Neural cell (in vitro differentiated cells): Measurements from ENCODE around the gene RAB27A. TPM values are rescaled to one million over a fixed set of nuclear protein-coding genes. Genes with fewer than 3 reads are reported as not detected.

Experiments used
- H2AFZ ChIP-seq: fragments of 200-600, 300-800 bp; sonication (generic), shearing (Covaris generic); 2 replicates; pipeline ENCODE4 v1.6.0; 2014; ENCODE audit warnings: low read depth, mild to moderate bottlenecking, antibody characterized with exemption, low read length, moderate library complexity
- H3F3A ChIP-seq: fragments of 200-600 bp; shearing (Covaris generic); 2 replicates; pipeline ENCODE4 v1.6.1; 2016; ENCODE audit warnings: mild to moderate bottlenecking, moderate library complexity, mixed read lengths, antibody characterized with exemption, low read length; ENCODE audit not compliant: insufficient read depth, poor library complexity, severe bottlenecking
- H3K27ac ChIP-seq: fragments of 200-600, 300-800 bp; sonication (generic), shearing (Covaris generic); 2 replicates; pipeline ENCODE4 v1.5.1; 2014; ENCODE audit warnings: mild to moderate bottlenecking, low read length, moderate library complexity
- H3K27me3 ChIP-seq: fragments of 300-800, 200-600 bp; sonication (generic), shearing (Covaris generic); 2 replicates; pipeline ENCODE4 v1.6.0; 2014; ENCODE audit warnings: mild to moderate bottlenecking, low read depth, low read length, moderate library complexity; ENCODE audit not compliant: insufficient read depth
- H3K36me3 ChIP-seq: fragments of 300-800, 200-600 bp; sonication (generic), shearing (Covaris generic); 2 replicates; pipeline ENCODE4 v1.5.1; 2014; ENCODE audit warnings: mild to moderate bottlenecking, antibody characterized with exemption, low read length, moderate library complexity; ENCODE audit not compliant: insufficient read depth
- H3K4me2 ChIP-seq: fragments of 300-800, 200-600 bp; sonication (generic), shearing (Covaris generic); 2 replicates; pipeline ENCODE4 v1.6.0; 2014; ENCODE audit warnings: mild to moderate bottlenecking, low read length
- H3K4me3 ChIP-seq: fragments of 300-800, 200-600 bp; sonication (generic), shearing (Covaris generic); 2 replicates; pipeline ENCODE4 v1.5.1; 2014; ENCODE audit warnings: mild to moderate bottlenecking, low read length, moderate library complexity
- H3K79me2 ChIP-seq: fragments of 200-600 bp; shearing (Covaris generic); replicated peaks from 2 replicates; pipeline ENCODE4 v1.6.0; 2014; ENCODE audit warnings: mild to moderate bottlenecking, low read length, moderate library complexity; ENCODE audit not compliant: insufficient read depth
- H3K9ac ChIP-seq: fragments of 300-800, 200-600 bp; sonication (generic), shearing (Covaris generic); 2 replicates; pipeline ENCODE4 v1.6.1; 2016; ENCODE audit warnings: mild to moderate bottlenecking, low read length, mixed read lengths
- H3K9me2 ChIP-seq: fragments of 200-600 bp; shearing (Covaris generic); 2 replicates; pipeline ENCODE4 v1.6.1; 2016; ENCODE audit warnings: mild to moderate bottlenecking, low read length, mixed read lengths; ENCODE audit not compliant: insufficient read depth
- H3K9me3 ChIP-seq: fragments of 200-600, 300-800 bp; sonication (generic), shearing (Covaris generic); 2 replicates; pipeline ENCODE4 v1.6.1; 2016; ENCODE audit warnings: mild to moderate bottlenecking, mixed run types, low read length, moderate library complexity, mixed read lengths
- H4K20me1 ChIP-seq: fragments of 200-600 bp; shearing (Covaris generic); 2 replicates; pipeline ENCODE4 v1.6.1; 2016; ENCODE audit warnings: mild to moderate bottlenecking, mixed run types; ENCODE audit not compliant: insufficient read depth
- EP300 ChIP-seq: fragments of 450-650 bp; conservative IDR thresholded peaks from 2 replicates; pipeline ENCODE4 v1.6.1; 2014; ENCODE audit warnings: antibody characterized with exemption, mild to moderate bottlenecking, moderate library complexity; ENCODE audit not compliant: poor library complexity, severe bottlenecking
- EZH2 ChIP-seq: fragments of 200-600, 300-800 bp; shearing (Covaris generic), sonication (generic); IDR thresholded peaks from 2 replicates; pipeline ENCODE4 v1.6.1; 2014; ENCODE audit warnings: antibody characterized with exemption, low read length, borderline replicate concordance, mild to moderate bottlenecking; ENCODE audit not compliant: insufficient read depth, poor library complexity, severe bottlenecking
- MXI1 ChIP-seq: fragments of 450-650 bp; conservative IDR thresholded peaks from 2 replicates; pipeline ENCODE4 v1.6.1; 2014; ENCODE audit warnings: antibody characterized with exemption, mild to moderate bottlenecking; ENCODE audit not compliant: poor library complexity, severe bottlenecking
- POLR2AphosphoS5 ChIP-seq: IDR thresholded peaks from 2 replicates; pipeline ENCODE4 v1.6.1; 2012
- RAD21 ChIP-seq: fragments of 450-650 bp; conservative IDR thresholded peaks from 2 replicates; pipeline ENCODE4 v1.6.1; 2014; ENCODE audit warnings: antibody characterized with exemption, mild to moderate bottlenecking, moderate library complexity
- SMC3 ChIP-seq: fragments of 450-650 bp; conservative IDR thresholded peaks from 2 replicates; pipeline ENCODE4 v1.6.1; 2014; ENCODE audit warnings: antibody characterized with exemption, mild to moderate bottlenecking, moderate library complexity; ENCODE audit not compliant: poor library complexity
- TAF1 ChIP-seq: IDR thresholded peaks from 2 replicates; pipeline ENCODE4 v1.6.1; 2012; ENCODE audit warnings: low read depth
- polyA plus RNA-seq: library from polyadenylated mRNA; depleted of rRNA; stranded (reverse); fragments of >200 nt; gene quantifications from 2 replicates; pipeline ENCODE4 v1.2.3, GENCODE V29; 2014
- TF ChIP-seq, protein P1 (sequence below): fragments of 450-650 bp; IDR thresholded peaks from 2 replicates; pipeline ENCODE4 v1.5.1; 2014; ENCODE audit warnings: antibody characterized with exemption, mild to moderate bottlenecking, moderate library complexity; ENCODE audit not compliant: poor library complexity, severe bottlenecking
- TF ChIP-seq, protein P2 (sequence below): IDR thresholded peaks from 2 replicates; pipeline ENCODE4 v1.6.1; 2012; ENCODE audit warnings: borderline replicate concordance

The RAB27A gene
- polyA plus RNA-seq, 1 donor from 2014 or later = 3.7 TPM

DNA sequence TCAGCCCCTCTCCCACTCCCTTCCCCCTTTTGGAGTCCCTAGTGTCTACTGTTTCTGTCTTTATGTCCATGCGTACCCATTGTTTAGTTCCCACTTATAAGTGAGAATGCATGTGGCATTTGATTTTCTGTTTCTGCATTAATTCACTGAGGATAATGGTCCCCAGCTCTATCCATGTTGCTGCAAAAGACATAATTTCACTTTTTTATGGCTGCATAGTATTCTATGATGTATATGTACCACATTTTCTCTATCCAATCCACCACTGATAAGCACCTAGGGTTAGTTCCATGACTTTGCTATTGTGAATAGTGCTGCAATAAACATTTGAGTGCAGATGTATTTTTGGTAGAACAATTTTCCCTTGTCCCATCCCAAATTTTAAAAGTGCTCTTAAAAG, 58.7 kb downstream of the RAB27A start:
- Histone ChIP-seq H3K79me2 (no peaks in the 10 kb centered on the region), H4K20me1 (no peaks in the 10 kb centered on the region), H3K4me2 (no peak overlapping the region)

DNA sequence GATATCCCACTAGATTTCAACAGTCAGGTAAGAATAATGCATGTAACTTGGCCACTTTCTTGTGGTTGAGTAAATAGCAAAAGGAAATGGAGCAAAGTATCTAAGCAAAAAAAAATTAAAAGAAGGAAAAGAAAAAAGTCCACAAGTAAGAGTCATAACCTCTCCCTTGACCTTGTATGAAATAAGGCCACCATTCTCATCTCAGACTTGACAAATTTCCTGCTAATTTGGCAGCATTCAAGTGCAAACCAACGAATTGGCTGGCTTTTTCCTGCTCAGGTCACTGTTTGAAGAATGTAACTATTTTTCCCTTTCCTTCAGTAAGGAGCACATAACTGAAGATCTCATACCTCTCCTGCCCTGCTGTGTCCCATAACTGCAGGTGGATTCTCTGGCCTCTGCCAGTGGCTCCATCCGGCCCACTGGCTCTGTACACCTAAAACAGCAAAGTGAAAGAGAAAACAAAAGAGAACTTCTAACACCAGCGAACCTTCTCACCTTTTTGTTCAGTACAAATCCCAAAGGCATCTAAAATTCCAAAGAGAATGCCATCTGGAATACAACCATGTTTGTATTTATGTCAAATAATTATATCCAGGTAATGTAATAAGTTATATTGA, 59.5 kb downstream of the RAB27A start:
- Histone ChIP-seq H3K9ac (no peak overlapping the region), H4K20me1 (no peaks in the 10 kb centered on the region), H3K4me3 (no peak overlapping the region), H3F3A (no peaks in the 10 kb centered on the region), H3K27me3 (no peaks in the 10 kb centered on the region), H3K9me3 (no peaks in the 10 kb centered on the region), H2AFZ (no peak overlapping the region), H3K9me2 (no peaks in the 10 kb centered on the region), H3K27ac (no peak overlapping the region), H3K79me2 (no peaks in the 10 kb centered on the region), H3K4me2 (no peak overlapping the region), H3K36me3 (no peaks in the 10 kb centered on the region)
- TF ChIP-seq EP300 (no peak), EZH2 (no peak), TAF1 (no peak)

More for the DNA sequence above, 58.7 kb downstream of the RAB27A start:
- Histone ChIP-seq H3K9me3 (no peaks in the 10 kb centered on the region), H3F3A (no peaks in the 10 kb centered on the region), H3K27me3 (no peaks in the 10 kb centered on the region), H3K9me2 (no peaks in the 10 kb centered on the region), H2AFZ (no peak overlapping the region), H3K4me3 (no peak overlapping the region), H3K27ac (no peak overlapping the region), H3K9ac (no peak overlapping the region), H3K36me3 (no peaks in the 10 kb centered on the region)
- TF ChIP-seq MXI1 (no peak), POLR2AphosphoS5 (no peak), SMC3 (no peak), EP300 (no peak), TAF1 (no peak), RAD21 (no peak), EZH2 (no peak)
- TF ChIP-seq, protein P1, sequence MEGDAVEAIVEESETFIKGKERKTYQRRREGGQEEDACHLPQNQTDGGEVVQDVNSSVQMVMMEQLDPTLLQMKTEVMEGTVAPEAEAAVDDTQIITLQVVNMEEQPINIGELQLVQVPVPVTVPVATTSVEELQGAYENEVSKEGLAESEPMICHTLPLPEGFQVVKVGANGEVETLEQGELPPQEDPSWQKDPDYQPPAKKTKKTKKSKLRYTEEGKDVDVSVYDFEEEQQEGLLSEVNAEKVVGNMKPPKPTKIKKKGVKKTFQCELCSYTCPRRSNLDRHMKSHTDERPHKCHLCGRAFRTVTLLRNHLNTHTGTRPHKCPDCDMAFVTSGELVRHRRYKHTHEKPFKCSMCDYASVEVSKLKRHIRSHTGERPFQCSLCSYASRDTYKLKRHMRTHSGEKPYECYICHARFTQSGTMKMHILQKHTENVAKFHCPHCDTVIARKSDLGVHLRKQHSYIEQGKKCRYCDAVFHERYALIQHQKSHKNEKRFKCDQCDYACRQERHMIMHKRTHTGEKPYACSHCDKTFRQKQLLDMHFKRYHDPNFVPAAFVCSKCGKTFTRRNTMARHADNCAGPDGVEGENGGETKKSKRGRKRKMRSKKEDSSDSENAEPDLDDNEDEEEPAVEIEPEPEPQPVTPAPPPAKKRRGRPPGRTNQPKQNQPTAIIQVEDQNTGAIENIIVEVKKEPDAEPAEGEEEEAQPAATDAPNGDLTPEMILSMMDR = no peak
- TF ChIP-seq, protein P2, sequence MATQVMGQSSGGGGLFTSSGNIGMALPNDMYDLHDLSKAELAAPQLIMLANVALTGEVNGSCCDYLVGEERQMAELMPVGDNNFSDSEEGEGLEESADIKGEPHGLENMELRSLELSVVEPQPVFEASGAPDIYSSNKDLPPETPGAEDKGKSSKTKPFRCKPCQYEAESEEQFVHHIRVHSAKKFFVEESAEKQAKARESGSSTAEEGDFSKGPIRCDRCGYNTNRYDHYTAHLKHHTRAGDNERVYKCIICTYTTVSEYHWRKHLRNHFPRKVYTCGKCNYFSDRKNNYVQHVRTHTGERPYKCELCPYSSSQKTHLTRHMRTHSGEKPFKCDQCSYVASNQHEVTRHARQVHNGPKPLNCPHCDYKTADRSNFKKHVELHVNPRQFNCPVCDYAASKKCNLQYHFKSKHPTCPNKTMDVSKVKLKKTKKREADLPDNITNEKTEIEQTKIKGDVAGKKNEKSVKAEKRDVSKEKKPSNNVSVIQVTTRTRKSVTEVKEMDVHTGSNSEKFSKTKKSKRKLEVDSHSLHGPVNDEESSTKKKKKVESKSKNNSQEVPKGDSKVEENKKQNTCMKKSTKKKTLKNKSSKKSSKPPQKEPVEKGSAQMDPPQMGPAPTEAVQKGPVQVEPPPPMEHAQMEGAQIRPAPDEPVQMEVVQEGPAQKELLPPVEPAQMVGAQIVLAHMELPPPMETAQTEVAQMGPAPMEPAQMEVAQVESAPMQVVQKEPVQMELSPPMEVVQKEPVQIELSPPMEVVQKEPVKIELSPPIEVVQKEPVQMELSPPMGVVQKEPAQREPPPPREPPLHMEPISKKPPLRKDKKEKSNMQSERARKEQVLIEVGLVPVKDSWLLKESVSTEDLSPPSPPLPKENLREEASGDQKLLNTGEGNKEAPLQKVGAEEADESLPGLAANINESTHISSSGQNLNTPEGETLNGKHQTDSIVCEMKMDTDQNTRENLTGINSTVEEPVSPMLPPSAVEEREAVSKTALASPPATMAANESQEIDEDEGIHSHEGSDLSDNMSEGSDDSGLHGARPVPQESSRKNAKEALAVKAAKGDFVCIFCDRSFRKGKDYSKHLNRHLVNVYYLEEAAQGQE = no peak
